ENCODE results near the gene CTRB2.
"Not testable (repeated sequence)": the region's sequence is repeated elsewhere in the genome, so short reads cannot be mapped to it uniquely, and the experiment has no call there.

Gene CTRB2

GRCh38 chr16:75246504-75247205 is 39.7 kb upstream of the CTRB2 start:
- H3K27me3 ChIP-seq (replicated peaks in 2 of 5; ENCODE audit: control insufficient read depth in 4 of 5, insufficient read depth in 5 of 5, low read length in 4 of 5) = peaks cover 0 to 96% (median 24%) of the 10 kb centered on the region in 5 experiments
- ChIA-PET POLR2A (no interaction called here), CTCF (interaction anchor here (0.7 to 2.2 kb wide), 2 partner anchors 13 kb away, joined by 3 to 9 read pairs; no protein-coding TSS in a partner anchor)
- H3K36me3 ChIP-seq (ENCODE audit: control insufficient read depth in 4 of 4, insufficient read depth in 4 of 4, low read length in 3 of 4) = no peaks in the 10 kb centered on the region
- DNase-seq = no peak
- no peak overlapping the region for H3K27ac ChIP-seq (ENCODE audit: insufficient read depth in 1 of 2, low read depth in 1 of 2, low read length in 2 of 2, poor library complexity in 1 of 2, severe bottlenecking in 2 of 2)
- H3K4me3 ChIP-seq (ENCODE audit: control insufficient read depth in 1 of 7, extremely low read depth in 1 of 7, insufficient read depth in 4 of 7, low read depth in 2 of 7, low read length in 6 of 7) = no peak overlapping the region
- H3K4me1 ChIP-seq (ENCODE audit: control extremely low read depth in 1 of 4, control insufficient read depth in 4 of 4, insufficient read depth in 4 of 4, low read length in 3 of 4) = peaks cover 0 to 14% (median 12%) of the 10 kb centered on the region in 4 experiments
- 92% methylated on average over 9 of the region's 12 CpGs for WGBS (ENCODE audit: insufficient coverage)
- no peaks in the 10 kb centered on the region for H3K9me3 ChIP-seq (ENCODE audit: control extremely low read depth in 1 of 5, control insufficient read depth in 4 of 5, insufficient read depth in 2 of 5, low read depth in 1 of 5, low read length in 4 of 5)

- Histone ChIP-seq H3K36me3 (ENCODE audit: control insufficient read depth in 4 of 4, insufficient read depth in 4 of 4, low read length in 3 of 4) (no peaks in the 10 kb centered on the region), H3K4me3 (ENCODE audit: control insufficient read depth in 1 of 7, extremely low read depth in 1 of 7, insufficient read depth in 4 of 7, low read depth in 2 of 7, low read length in 6 of 7) (no peak overlapping the region), H3K27me3 (replicated peaks in 2 of 5; ENCODE audit: control insufficient read depth in 4 of 5, insufficient read depth in 5 of 5, low read length in 4 of 5) (peaks cover 0 to 96% (median 22%) of the 10 kb centered on the region in 5 experiments), H3K27ac (ENCODE audit: insufficient read depth in 1 of 2, low read depth in 1 of 2, low read length in 2 of 2, poor library complexity in 1 of 2, severe bottlenecking in 2 of 2) (no peak overlapping the region), H3K4me1 (ENCODE audit: control extremely low read depth in 1 of 4, control insufficient read depth in 4 of 4, insufficient read depth in 4 of 4, low read length in 3 of 4) (peaks cover 0 to 3% (median under 1%) of the 10 kb centered on the region in 4 experiments), H3K9me3 (ENCODE audit: control extremely low read depth in 1 of 5, control insufficient read depth in 4 of 5, insufficient read depth in 2 of 5, low read depth in 1 of 5, low read length in 4 of 5) (no peaks in the 10 kb centered on the region)
- ChIA-PET CTCF (interaction anchor here (1.0 kb wide), 1 partner anchor 11 kb away, joined by 3 read pairs; no protein-coding TSS in a partner anchor), POLR2A (no interaction called here)
- DNase-seq = no peak
- 77% methylated on average over 18 of the region's 25 CpGs for WGBS (ENCODE audit: insufficient coverage)
These were observed 38.1 kb upstream of the CTRB2 start for GRCh38 chr16:75244844-75245758.

- H3K9me3 ChIP-seq (ENCODE audit: control extremely low read depth in 1 of 5, control insufficient read depth in 4 of 5, insufficient read depth in 2 of 5, low read depth in 1 of 5, low read length in 4 of 5) = no peaks in the 10 kb centered on the region
- WGBS (ENCODE audit: insufficient coverage) = 93% methylated on average over 7 of the region's 7 CpGs
- ChIA-PET POLR2A (no interaction called here), CTCF (interaction anchor here (1.0 kb wide), 1 partner anchor 10 kb away, joined by 3 read pairs; no protein-coding TSS in a partner anchor)
- H3K4me1 ChIP-seq (ENCODE audit: control extremely low read depth in 1 of 4, control insufficient read depth in 4 of 4, insufficient read depth in 4 of 4, low read length in 3 of 4) = no peaks in the 10 kb centered on the region
- peaks cover 0 to 96% (median 16%) of the 10 kb centered on the region in 5 experiments for H3K27me3 ChIP-seq (replicated peaks in 2 of 5; ENCODE audit: control insufficient read depth in 4 of 5, insufficient read depth in 5 of 5, low read length in 4 of 5)
- H3K27ac ChIP-seq (ENCODE audit: insufficient read depth in 1 of 2, low read depth in 1 of 2, low read length in 2 of 2, poor library complexity in 1 of 2, severe bottlenecking in 2 of 2) = no peak overlapping the region
- H3K36me3 ChIP-seq (ENCODE audit: control insufficient read depth in 4 of 4, insufficient read depth in 4 of 4, low read length in 3 of 4) = no peaks in the 10 kb centered on the region
- H3K4me3 ChIP-seq (ENCODE audit: control insufficient read depth in 1 of 7, extremely low read depth in 1 of 7, insufficient read depth in 4 of 7, low read depth in 2 of 7, low read length in 6 of 7) = no peak overlapping the region
- DNase-seq = no peak
These were observed 37.4 kb upstream of the CTRB2 start for GRCh38 chr16:75244225-75244809.

- ChIA-PET CTCF (interaction anchor here (1.0 kb wide), 1 partner anchor 10 kb away, joined by 5 read pairs; no protein-coding TSS in a partner anchor), POLR2A (no interaction called here)
- Histone ChIP-seq H3K27ac (ENCODE audit: insufficient read depth in 1 of 2, low read depth in 1 of 2, low read length in 2 of 2, poor library complexity in 1 of 2, severe bottlenecking in 2 of 2) (no peak overlapping the region), H3K27me3 (replicated peaks in 2 of 5; ENCODE audit: control insufficient read depth in 4 of 5, insufficient read depth in 5 of 5, low read length in 4 of 5) (peaks cover 0 to 96% (median 15%) of the 10 kb centered on the region in 5 experiments), H3K9me3 (ENCODE audit: control extremely low read depth in 1 of 5, control insufficient read depth in 4 of 5, insufficient read depth in 2 of 5, low read depth in 1 of 5, low read length in 4 of 5) (no peaks in the 10 kb centered on the region), H3K4me1 (ENCODE audit: control extremely low read depth in 1 of 4, control insufficient read depth in 4 of 4, insufficient read depth in 4 of 4, low read length in 3 of 4) (no peaks in the 10 kb centered on the region), H3K36me3 (ENCODE audit: control insufficient read depth in 4 of 4, insufficient read depth in 4 of 4, low read length in 3 of 4) (no peaks in the 10 kb centered on the region), H3K4me3 (ENCODE audit: control insufficient read depth in 1 of 7, extremely low read depth in 1 of 7, insufficient read depth in 4 of 7, low read depth in 2 of 7, low read length in 6 of 7) (no peak overlapping the region)
- no peak for DNase-seq
- WGBS (ENCODE audit: insufficient coverage) = 94% methylated on average over 14 of the region's 20 CpGs
These were observed 36.8 kb upstream of the CTRB2 start for GRCh38 chr16:75243667-75244224.

- H3K36me3 ChIP-seq (ENCODE audit: control insufficient read depth in 4 of 4, insufficient read depth in 4 of 4, low read length in 3 of 4); H3K4me1 ChIP-seq (ENCODE audit: control extremely low read depth in 1 of 4, control insufficient read depth in 4 of 4, insufficient read depth in 4 of 4, low read length in 3 of 4); POLR2A ChIA-PET; H3K4me3 ChIP-seq (ENCODE audit: control insufficient read depth in 1 of 7, extremely low read depth in 1 of 7, insufficient read depth in 4 of 7, low read depth in 2 of 7, low read length in 6 of 7); H3K27ac ChIP-seq (ENCODE audit: insufficient read depth in 1 of 2, low read depth in 1 of 2, low read length in 2 of 2, poor library complexity in 1 of 2, severe bottlenecking in 2 of 2); H3K9me3 ChIP-seq (ENCODE audit: control extremely low read depth in 1 of 5, control insufficient read depth in 4 of 5, insufficient read depth in 2 of 5, low read depth in 1 of 5, low read length in 4 of 5); DNase-seq: not testable (repeated sequence)
- H3K27me3 ChIP-seq (replicated peaks in 2 of 5; ENCODE audit: control insufficient read depth in 4 of 5, insufficient read depth in 5 of 5, low read length in 4 of 5) = peaks cover 0 to 96% (median 12%) of the 10 kb centered on the region in 5 experiments
- 98% methylated on average over 18 of the region's 27 CpGs for WGBS (ENCODE audit: insufficient coverage)
- CTCF ChIA-PET = interaction anchor here (1.0 kb wide), 1 partner anchor 9 kb away, joined by 5 read pairs; no protein-coding TSS in a partner anchor
These were observed 35.6 kb upstream of the CTRB2 start for GRCh38 chr16:75242436-75243078.

- DNase-seq = no peak
- Histone ChIP-seq H3K27ac (ENCODE audit: insufficient read depth in 1 of 2, low read depth in 1 of 2, low read length in 2 of 2, poor library complexity in 1 of 2, severe bottlenecking in 2 of 2) (no peak overlapping the region), H3K4me3 (ENCODE audit: control insufficient read depth in 1 of 7, extremely low read depth in 1 of 7, insufficient read depth in 4 of 7, low read depth in 2 of 7, low read length in 6 of 7) (no peak overlapping the region), H3K36me3 (ENCODE audit: control insufficient read depth in 4 of 4, insufficient read depth in 4 of 4, low read length in 3 of 4) (no peaks in the 10 kb centered on the region), H3K4me1 (ENCODE audit: control extremely low read depth in 1 of 4, control insufficient read depth in 4 of 4, insufficient read depth in 4 of 4, low read length in 3 of 4) (no peaks in the 10 kb centered on the region), H3K9me3 (ENCODE audit: control extremely low read depth in 1 of 5, control insufficient read depth in 4 of 5, insufficient read depth in 2 of 5, low read depth in 1 of 5, low read length in 4 of 5) (no peaks in the 10 kb centered on the region), H3K27me3 (replicated peaks in 2 of 5; ENCODE audit: control insufficient read depth in 4 of 5, insufficient read depth in 5 of 5, low read length in 4 of 5) (peaks cover 0 to 96% (median 12%) of the 10 kb centered on the region in 5 experiments)
- ChIA-PET POLR2A (no interaction called here), CTCF (no interaction called here)
- WGBS (ENCODE audit: insufficient coverage) = 98% methylated on average over 11 of the region's 13 CpGs
These were observed 35.0 kb upstream of the CTRB2 start for GRCh38 chr16:75241955-75242354.

Data from common myeloid progenitor, CD34-positive (primary cell).